Ramos (cell line): ENCODE measurements around the gene ZBTB20.

Experiments
- in situ Hi-C: fragments of 300-500 bp; cut with MboI; formaldehyde crosslinking; loops from one replicate; pipeline ENCODE4 v1.14.3; 2022; ENCODE audit warnings: low sequenced_read_pairs; ENCODE audit not compliant: unreplicated experiment

The ZBTB20 gene

GRCh38 chr3:114408736-114409670 is 738.1 kb downstream of the ZBTB20 start:
- in situ Hi-C loops: no loop called here

GRCh38 chr3:114406922-114407321 is 740.2 kb downstream of the ZBTB20 start:
- in situ Hi-C loops: no loop called here

DNA sequence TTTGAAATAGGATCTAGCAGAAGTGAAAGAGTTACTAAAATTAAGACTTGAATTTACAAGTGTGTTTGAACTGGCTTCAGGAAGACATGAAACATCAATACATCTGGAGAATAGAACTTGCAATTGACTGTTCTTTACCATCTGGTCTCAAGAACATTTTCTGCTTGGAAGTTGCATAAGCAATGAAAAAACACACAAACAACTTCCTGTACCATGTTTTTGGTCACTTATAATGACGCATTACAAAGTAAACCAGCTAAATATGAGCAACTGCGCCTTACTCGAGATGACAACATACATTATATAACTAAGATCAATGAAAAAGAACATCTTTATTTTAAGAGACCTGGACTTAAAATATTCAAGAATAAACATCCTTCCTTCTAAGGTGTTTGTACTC is 740.8 kb downstream of the ZBTB20 start:
- in situ Hi-C loops: no loop called here

- in situ Hi-C loops: no loop called here
Observed at GRCh38 chr3:114405202-114405990, 741.7 kb downstream of the ZBTB20 start.

GRCh38 chr3:114404590-114404989 is 742.5 kb downstream of the ZBTB20 start:
- in situ Hi-C loops: no loop called here

GRCh38 chr3:114402838-114403237 is 744.2 kb downstream of the ZBTB20 start:
- in situ Hi-C loops: no loop called here

DNA sequence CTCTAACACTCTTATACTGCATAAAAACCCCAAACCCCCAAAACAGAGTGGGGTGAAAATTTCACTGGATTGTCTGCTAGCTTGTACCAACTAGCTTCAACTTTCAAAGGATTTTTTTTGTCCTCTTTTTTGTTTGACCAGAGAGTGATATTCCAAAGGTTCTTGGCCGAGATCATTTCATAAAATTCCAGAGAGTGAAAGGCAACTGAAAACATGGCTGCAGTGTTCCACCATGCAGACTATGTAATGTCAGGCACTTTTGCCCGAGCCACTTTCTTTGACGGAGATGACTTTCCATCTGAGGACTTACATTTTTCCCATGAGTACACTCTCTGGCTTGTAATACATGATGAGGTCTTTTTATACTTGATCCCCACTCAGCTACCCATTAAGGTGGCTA is 745.7 kb downstream of the ZBTB20 start:
- in situ Hi-C loops: no loop called here

- in situ Hi-C loops: no loop called here
Observed at GRCh38 chr3:114400371-114400770, 746.7 kb downstream of the ZBTB20 start.

GRCh38 chr3:114394551-114394950 is 752.5 kb downstream of the ZBTB20 start:
- in situ Hi-C loops: no loop called here

- in situ Hi-C loops: no loop called here
Observed at GRCh38 chr3:114393367-114394072, 753.6 kb downstream of the ZBTB20 start.

GRCh38 chr3:114392831-114393230 is 754.3 kb downstream of the ZBTB20 start:
- in situ Hi-C loops: no loop called here

DNA sequence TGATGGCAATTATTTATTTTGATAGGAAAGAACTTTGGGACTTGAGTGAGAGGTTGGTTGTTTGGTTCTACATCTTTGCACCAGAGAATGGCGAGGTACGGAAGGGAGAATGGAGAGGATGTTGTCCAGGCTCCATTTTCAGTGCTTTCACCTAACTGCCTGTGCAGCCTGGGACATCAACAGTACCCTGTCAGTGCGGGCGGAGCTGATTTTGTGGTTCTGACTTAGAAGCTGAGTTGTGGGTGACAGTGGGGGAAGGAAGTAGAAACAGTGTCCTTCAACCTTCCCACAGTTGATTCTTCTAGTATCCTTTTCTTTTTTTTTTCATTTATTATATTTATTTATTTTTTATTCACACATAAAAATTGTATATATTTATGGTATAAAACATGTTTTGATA is 757.9 kb downstream of the ZBTB20 start:
- in situ Hi-C loops: no loop called here

- in situ Hi-C loops: no loop called here
Observed at GRCh38 chr3:114384558-114384903, 762.6 kb downstream of the ZBTB20 start.

GRCh38 chr3:114383875-114384557 is 763.1 kb downstream of the ZBTB20 start:
- in situ Hi-C loops: no loop called here

- in situ Hi-C loops: no loop called here
Observed at GRCh38 chr3:114380233-114380651, 766.8 kb downstream of the ZBTB20 start.

- in situ Hi-C loops: no loop called here
Observed at GRCh38 chr3:114379266-114379665, 767.8 kb downstream of the ZBTB20 start.

GRCh38 chr3:114378760-114379159 is 768.3 kb downstream of the ZBTB20 start:
- in situ Hi-C loops: no loop called here

GRCh38 chr3:114377426-114377825 is 769.7 kb downstream of the ZBTB20 start:
- in situ Hi-C loops: no loop called here

GRCh38 chr3:114376516-114377185 is 770.4 kb downstream of the ZBTB20 start:
- in situ Hi-C loops: no loop called here
